Endodermal cell (in vitro differentiated cells): ENCODE data around the gene INTS6. TPM values are rescaled to one million over a fixed set of nuclear protein-coding genes. Genes with fewer than 3 reads are reported as not detected.

Experiments
- DNase-seq: peaks from one replicate; pipeline ENCODE4 v3.0.0-alpha.2; 2017
- H3K27ac ChIP-seq: 2 replicates; pipeline ENCODE4 v1.5.1; 2013; ENCODE audit warnings: mild to moderate bottlenecking, low read depth, low read length, moderate library complexity
- H3K27me3 ChIP-seq: 2 replicates; pipeline ENCODE4 v1.6.1; 2013; ENCODE audit warnings: mild to moderate bottlenecking, low read length, moderate library complexity; ENCODE audit not compliant: insufficient read depth, control insufficient read depth, poor library complexity, severe bottlenecking
- H3K36me3 ChIP-seq: 2 replicates; pipeline ENCODE4 v1.7.0; 2013; ENCODE audit warnings: mild to moderate bottlenecking, low read length, moderate library complexity; ENCODE audit not compliant: control insufficient read depth, insufficient read depth
- H3K4me1 ChIP-seq: one replicate; pipeline ENCODE4 v1.7.0; 2013; ENCODE audit warnings: low read length; ENCODE audit not compliant: control insufficient read depth, insufficient read depth
- H3K4me3 ChIP-seq: 2 replicates; pipeline ENCODE4 v1.5.1; 2013; ENCODE audit warnings: mild to moderate bottlenecking, low read length, moderate library complexity
- H3K9ac ChIP-seq: 2 replicates; pipeline ENCODE4 v1.6.1; 2013; ENCODE audit warnings: mild to moderate bottlenecking, low read length, moderate library complexity; ENCODE audit not compliant: poor library complexity, severe bottlenecking; ENCODE audit errors: extremely low read depth
- H3K9me3 ChIP-seq: 2 replicates; pipeline ENCODE4 v1.6.1; 2013; ENCODE audit warnings: mild to moderate bottlenecking, low read length, moderate library complexity; ENCODE audit not compliant: control insufficient read depth
- H3K27ac Mint-ChIP-seq: 2 replicates; pipeline ENCODE4 v1.8.0; 2020; ENCODE audit warnings: mixed read lengths
- H3K27me3 Mint-ChIP-seq: 2 replicates; pipeline ENCODE4 v1.8.0; 2021; ENCODE audit warnings: mild to moderate bottlenecking, mixed read lengths; ENCODE audit not compliant: insufficient read depth
- H3K36me3 Mint-ChIP-seq: 2 replicates; pipeline ENCODE4 v1.8.0; 2020; ENCODE audit warnings: low read depth, mixed read lengths
- H3K4me1 Mint-ChIP-seq: 2 replicates; pipeline ENCODE4 v1.8.0; 2020; ENCODE audit warnings: mixed read lengths
- H3K4me3 Mint-ChIP-seq: 2 replicates; pipeline ENCODE4 v1.8.0; 2020; ENCODE audit warnings: mild to moderate bottlenecking, moderate library complexity, mixed read lengths
- H3K9me3 Mint-ChIP-seq: 2 replicates; pipeline ENCODE4 v1.8.0; 2020; ENCODE audit warnings: mild to moderate bottlenecking, mixed read lengths
- WGBS, 2 experiments: methylation state at CpG; one replicate each; pipeline versions ENCODE4 v1.1.5 to v1.1.7; 2013; ENCODE audit warnings: missing lambda C conversion rate in 2 of 2, mixed read lengths in 1 of 2; ENCODE audit not compliant: insufficient coverage in 1 of 2, insufficient read length in 1 of 2; 5-methylcytosine and 5-hydroxymethylcytosine counted together
- total RNA-seq, 2 donors: library from RNA; stranded (reverse); fragmentation: NEBNext Ultra II Directional in 1 of 2; extraction: Animal tissue kit (Norgen Biotek cat#: 25700) in 1 of 2; gene quantifications; 2 replicates in 1 of 2; 3 replicates in 1 of 2; pipeline ENCODE4 v1.2.1, GENCODE V29; 2021
- TF ChIP-seq, protein P1 (sequence below): fragments of 200-600 bp; sonication (generic); conservative IDR thresholded peaks from 2 replicates; pipeline ENCODE4 v1.5.0; 2021; ENCODE audit warnings: antibody characterized with exemption, mild to moderate bottlenecking

Gene INTS6
- total RNA-seq, 2 donors from 2014 or later, result 42.4 to 62.1 TPM

- WGBS, 2 experiments, result 78 to 93% methylated on average over 1 of the region's 1 CpG
- Histone ChIP-seq H3K4me1 (no peaks in the 10 kb centered on the region), H3K36me3 (no peaks in the 10 kb centered on the region), H3K9me3 (no peaks in the 10 kb centered on the region), H3K27me3 (no peaks in the 10 kb centered on the region), H3K4me3 (no peak overlapping the region), H3K9ac (no peak overlapping the region), H3K27ac (no peak overlapping the region)
- Mint-ChIP-seq H3K36me3 (no peaks in the 10 kb centered on the region), H3K9me3 (no peaks in the 10 kb centered on the region), H3K4me1 (no peaks in the 10 kb centered on the region), H3K4me3 (no peak overlapping the region), H3K27ac (no peak overlapping the region), H3K27me3 (peaks cover 3% of the 10 kb centered on the region)
- TF ChIP-seq, protein P1, sequence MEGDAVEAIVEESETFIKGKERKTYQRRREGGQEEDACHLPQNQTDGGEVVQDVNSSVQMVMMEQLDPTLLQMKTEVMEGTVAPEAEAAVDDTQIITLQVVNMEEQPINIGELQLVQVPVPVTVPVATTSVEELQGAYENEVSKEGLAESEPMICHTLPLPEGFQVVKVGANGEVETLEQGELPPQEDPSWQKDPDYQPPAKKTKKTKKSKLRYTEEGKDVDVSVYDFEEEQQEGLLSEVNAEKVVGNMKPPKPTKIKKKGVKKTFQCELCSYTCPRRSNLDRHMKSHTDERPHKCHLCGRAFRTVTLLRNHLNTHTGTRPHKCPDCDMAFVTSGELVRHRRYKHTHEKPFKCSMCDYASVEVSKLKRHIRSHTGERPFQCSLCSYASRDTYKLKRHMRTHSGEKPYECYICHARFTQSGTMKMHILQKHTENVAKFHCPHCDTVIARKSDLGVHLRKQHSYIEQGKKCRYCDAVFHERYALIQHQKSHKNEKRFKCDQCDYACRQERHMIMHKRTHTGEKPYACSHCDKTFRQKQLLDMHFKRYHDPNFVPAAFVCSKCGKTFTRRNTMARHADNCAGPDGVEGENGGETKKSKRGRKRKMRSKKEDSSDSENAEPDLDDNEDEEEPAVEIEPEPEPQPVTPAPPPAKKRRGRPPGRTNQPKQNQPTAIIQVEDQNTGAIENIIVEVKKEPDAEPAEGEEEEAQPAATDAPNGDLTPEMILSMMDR, result no peak
- DNase-seq, result no peak
Observed at GRCh38 chr13:51495316-51495715, 42.5 kb upstream of the INTS6 start.

GRCh38 chr13:51494156-51494555 is 41.3 kb upstream of the INTS6 start:
- Mint-ChIP-seq H3K4me1 (no peaks in the 10 kb centered on the region), H3K4me3 (no peak overlapping the region), H3K27me3 (peaks cover 3% of the 10 kb centered on the region), H3K27ac (no peak overlapping the region), H3K36me3 (no peaks in the 10 kb centered on the region), H3K9me3 (no peaks in the 10 kb centered on the region)
- Histone ChIP-seq H3K9me3 (no peaks in the 10 kb centered on the region), H3K27me3 (no peaks in the 10 kb centered on the region), H3K9ac (no peak overlapping the region), H3K36me3 (no peaks in the 10 kb centered on the region), H3K4me1 (no peaks in the 10 kb centered on the region), H3K27ac (no peak overlapping the region), H3K4me3 (no peak overlapping the region)
- DNase-seq, result no peak
- TF ChIP-seq, protein P1, result no peak

DNA sequence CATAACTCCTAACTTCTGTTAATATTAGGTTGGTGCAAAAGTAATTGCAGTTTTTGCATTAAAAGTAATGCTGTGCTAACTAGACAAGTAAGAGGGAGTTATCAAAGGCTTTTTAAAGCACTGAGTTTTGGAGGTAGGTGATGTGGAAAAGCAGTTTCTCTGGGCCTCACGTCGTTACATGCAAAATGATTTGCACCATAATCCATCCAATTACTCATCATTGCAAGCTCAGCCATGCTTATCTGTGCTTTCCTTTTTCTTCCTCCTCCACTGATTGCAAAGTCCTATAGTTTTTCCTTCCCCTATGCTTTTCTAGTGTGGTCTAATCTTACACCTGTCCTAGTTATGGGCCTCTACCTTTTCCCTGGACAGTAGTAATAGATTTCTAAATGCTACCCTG is 35.4 kb upstream of the INTS6 start:
- Histone ChIP-seq H3K4me1 (no peaks in the 10 kb centered on the region), H3K36me3 (no peaks in the 10 kb centered on the region), H3K9ac (no peak overlapping the region), H3K27me3 (no peaks in the 10 kb centered on the region), H3K4me3 (no peak overlapping the region), H3K9me3 (no peaks in the 10 kb centered on the region), H3K27ac (no peak overlapping the region)
- WGBS, 2 experiments, result 97 to 100% methylated on average over 2 of the region's 2 CpGs
- TF ChIP-seq, protein P1, result no peak
- DNase-seq, result no peak
- no peak overlapping the region for H3K27ac Mint-ChIP-seq
- no peaks in the 10 kb centered on the region for H3K36me3 Mint-ChIP-seq
- no peaks in the 10 kb centered on the region for H3K4me1 Mint-ChIP-seq
- no peak overlapping the region for H3K4me3 Mint-ChIP-seq
- peaks cover 3% of the 10 kb centered on the region for H3K27me3 Mint-ChIP-seq
- peaks cover 6% of the 10 kb centered on the region for H3K9me3 Mint-ChIP-seq
